HEK293T (cell line): ENCODE results near the gene BCHE.

Source experiments
- BHLHE40 ChIP-seq: fragments of 450-650 bp; IDR thresholded peaks from 2 replicates; pipeline ENCODE4 v1.6.1; 2016; ENCODE audit warnings: mild to moderate bottlenecking, moderate library complexity, borderline replicate concordance
- CTBP1 ChIP-seq: fragments of 450-650 bp; IDR thresholded peaks from 2 replicates; pipeline ENCODE4 v1.6.1; 2016; ENCODE audit warnings: borderline replicate concordance
- ELF4 ChIP-seq: fragments of 450-650 bp; IDR thresholded peaks from 2 replicates; pipeline ENCODE4 v1.6.1; 2017; ENCODE audit warnings: antibody characterized with exemption
- FOXA1 ChIP-seq: fragments of 450-650 bp; IDR thresholded peaks from 2 replicates; pipeline ENCODE4 v1.6.1; 2016; ENCODE audit warnings: mild to moderate bottlenecking
- NFRKB ChIP-seq: fragments of 450-650 bp; IDR thresholded peaks from 2 replicates; pipeline ENCODE4 v1.6.1; 2016; ENCODE audit warnings: mild to moderate bottlenecking, moderate library complexity
- SP1 ChIP-seq: fragments of 450-650 bp; IDR thresholded peaks from 2 replicates; pipeline ENCODE4 v1.6.1; 2017
- SUZ12 ChIP-seq: fragments of 450-650 bp; IDR thresholded peaks from 2 replicates; pipeline ENCODE4 v1.6.1; 2016; ENCODE audit warnings: mild to moderate bottlenecking
- TARDBP ChIP-seq: fragments of 450-650 bp; IDR thresholded peaks from 2 replicates; pipeline ENCODE4 v1.6.1; 2016

DNA sequence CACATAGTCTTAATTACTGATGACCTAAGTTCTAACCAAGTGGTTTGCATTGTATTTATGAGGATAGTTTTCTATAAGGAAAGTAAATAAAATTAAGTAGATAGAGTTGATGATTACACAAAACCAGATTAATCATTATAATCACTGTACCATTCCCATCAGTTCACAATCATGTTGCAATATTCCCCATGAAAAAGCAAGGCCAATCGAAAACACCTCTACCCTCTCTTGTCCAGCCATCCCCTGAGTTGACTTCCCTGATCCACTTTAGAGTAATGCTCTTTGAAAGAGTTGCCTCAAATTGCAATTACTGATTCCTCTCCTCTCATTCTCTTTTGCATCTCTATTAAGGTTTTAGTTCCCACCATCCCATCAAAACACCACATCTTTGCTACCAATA, 21.0 kb downstream of the BCHE start:
- TF ChIP-seq TARDBP (no peak), SUZ12 (no peak), BHLHE40 (no peak), ELF4 (no peak), NFRKB (no peak), FOXA1 (no peak), SP1 (no peak), CTBP1 (no peak)
